GM03348 (cell line): ENCODE measurements around the gene POU2F1.

Source experiments
- DNase-seq: peaks from one replicate; pipeline ENCODE4 v3.0.0; 2012; ENCODE audit warnings: low spot score

POU2F1 gene

DNA sequence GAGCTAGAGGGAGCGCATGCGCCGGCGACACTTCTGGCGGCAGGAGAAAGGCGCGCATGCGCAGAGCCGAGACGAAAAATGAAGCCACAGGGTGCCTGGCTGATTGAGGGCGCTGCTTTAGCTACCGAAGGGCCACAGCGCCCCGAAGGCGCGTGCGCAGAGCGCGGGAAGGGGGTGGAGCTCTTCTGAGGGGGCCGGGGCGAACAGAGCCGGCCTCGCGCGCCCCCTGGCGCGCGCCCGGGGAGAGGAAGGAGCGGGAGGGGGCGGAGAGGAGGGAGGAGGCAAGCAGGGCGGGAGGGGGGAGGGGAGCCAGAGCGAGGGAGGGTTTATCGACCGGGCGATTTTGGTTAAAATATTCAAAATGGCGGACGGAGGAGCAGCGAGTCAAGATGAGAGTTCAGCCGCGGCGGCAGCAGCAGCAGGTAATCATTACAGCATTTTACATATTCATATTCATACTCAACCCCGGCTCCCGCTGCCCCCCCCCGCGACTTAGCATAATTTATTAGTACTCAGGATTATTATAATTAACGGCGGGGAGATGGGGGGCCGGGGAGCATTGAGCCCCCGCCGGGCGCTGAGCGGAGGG, at the start of gene POU2F1:
TSS of gene POU2F1 (plus strand) at position 350 of the 589 bp plus-strand sequence. CDS start at position 362, 12 bp downstream.
- peak; percentile 98 for DNase-seq

DNA sequence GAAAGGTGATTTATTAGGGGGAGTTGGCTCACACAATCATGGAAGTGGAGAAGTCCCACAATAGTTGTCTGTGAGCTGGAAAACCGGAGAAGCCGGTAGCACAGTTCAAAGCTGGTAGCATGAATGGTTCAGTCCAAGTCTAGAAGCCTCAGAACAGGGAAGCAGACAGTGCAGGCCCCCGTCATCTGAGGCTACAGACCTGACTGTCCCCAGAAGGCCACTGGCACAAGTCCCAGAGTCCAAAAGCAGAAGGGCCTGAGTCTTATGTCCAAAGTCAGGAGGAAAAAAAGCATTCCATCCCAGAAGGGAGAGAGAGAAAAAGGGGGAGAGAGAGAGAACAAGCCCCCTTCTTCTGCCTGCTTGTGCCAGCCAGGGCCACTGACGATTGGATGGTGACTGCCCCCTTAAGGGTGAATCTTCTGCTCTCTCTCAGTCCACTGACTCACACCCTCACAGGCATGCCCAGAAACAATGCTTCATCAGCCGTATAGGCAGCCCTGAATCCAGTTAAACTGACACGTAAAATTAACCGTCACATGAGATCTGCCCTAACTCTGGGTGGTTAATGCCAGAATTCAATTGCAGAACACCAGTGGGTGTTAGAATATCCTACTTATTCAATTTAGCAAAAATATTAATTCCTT, 49.3 kb upstream of the POU2F1 start:
- no peak for DNase-seq

DNA sequence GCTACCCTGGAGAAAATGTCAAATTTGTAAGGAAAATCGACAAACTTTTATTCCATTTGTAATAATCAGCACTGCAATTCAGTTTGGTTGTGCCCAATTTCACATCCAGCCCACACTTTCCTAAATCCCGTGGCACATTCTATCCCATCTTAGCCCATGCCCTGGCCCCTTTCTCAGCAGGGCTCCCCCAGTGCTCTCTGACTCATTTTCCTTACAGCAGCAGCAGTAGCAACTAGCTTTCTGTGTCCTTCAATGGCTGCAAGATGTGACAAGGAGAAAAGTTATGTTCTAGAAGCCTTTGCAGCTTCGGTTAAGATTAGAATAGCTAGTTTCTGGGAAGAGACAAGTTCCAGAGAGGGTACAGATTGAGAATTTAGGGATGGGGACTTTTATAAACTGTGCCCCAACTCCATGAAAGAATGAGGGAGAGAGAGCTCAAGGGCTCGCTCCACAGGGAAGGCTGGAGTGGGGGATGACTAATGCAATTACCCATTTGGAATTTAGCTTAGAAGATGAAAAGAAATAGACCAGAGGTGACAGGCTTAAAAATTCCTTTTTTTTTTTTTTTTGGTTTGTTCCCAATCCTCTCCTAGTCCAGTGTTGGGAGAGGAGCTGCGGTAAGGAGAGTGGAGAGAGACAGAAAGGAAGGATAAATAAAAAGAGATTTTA, 47.0 kb upstream of the POU2F1 start:
- no peak for DNase-seq

- DNase-seq = no peak
Measured at GRCh38 chr1:167175901-167176300, 44.8 kb upstream of the POU2F1 start.

- DNase-seq = no peak
Measured at GRCh38 chr1:167178831-167179230, 41.9 kb upstream of the POU2F1 start.

DNA sequence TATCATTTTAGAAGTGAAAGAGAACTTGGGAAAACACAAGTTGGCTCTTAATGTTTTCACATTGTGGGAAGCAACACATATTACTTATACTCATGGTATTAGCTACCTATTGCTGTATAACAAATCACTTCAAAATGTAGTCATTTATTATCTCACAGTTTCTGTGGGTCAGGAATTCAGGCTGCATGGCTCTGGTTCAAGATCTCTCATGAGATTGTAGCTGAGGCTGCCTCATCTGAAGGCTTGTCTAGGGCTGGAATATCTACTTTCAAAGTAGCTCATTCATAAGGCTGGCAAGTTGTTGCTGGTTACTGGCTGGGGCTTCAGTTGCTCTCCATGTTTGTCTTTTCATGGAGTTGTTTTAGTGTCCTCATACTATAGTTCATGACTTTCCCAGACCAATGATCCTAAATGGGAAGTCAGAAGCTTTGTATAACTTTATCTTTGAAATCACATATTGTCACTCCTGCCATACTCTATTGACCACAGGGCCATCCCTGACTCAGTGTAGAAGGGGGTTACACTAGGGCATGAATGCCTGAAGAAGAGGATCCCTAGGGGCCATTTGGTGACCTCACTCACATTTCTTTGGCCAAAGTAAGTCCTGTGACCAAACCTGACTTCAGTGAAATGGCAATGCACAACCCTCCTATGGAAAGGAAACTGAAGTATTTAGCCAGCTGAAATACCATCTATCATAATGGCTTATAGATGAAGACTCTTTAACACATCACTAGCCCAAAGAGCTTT, 37.9 kb upstream of the POU2F1 start:
- DNase-seq = no peak

GRCh38 chr1:167184081-167184480, 36.6 kb upstream of the POU2F1 start:
- no peak for DNase-seq

DNA sequence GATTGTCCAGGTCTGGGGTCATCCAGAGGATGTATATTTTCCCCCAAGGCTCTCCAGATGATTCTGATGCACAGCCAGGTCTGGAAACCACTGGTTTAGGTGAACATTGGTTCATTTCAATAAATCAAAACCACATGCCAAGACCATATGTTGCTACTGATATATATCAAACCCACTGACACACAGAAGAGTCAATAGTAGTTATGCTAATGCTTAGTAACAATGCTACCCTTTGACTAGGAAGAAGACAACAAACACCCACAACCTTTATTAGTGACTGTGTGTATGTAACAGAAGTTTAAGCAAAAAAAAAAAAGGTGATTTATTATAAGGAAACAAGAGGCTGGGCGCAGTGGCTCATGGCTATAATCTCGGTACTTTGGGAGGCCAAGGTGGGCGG, 35.6 kb upstream of the POU2F1 start:
- no peak for DNase-seq

DNA sequence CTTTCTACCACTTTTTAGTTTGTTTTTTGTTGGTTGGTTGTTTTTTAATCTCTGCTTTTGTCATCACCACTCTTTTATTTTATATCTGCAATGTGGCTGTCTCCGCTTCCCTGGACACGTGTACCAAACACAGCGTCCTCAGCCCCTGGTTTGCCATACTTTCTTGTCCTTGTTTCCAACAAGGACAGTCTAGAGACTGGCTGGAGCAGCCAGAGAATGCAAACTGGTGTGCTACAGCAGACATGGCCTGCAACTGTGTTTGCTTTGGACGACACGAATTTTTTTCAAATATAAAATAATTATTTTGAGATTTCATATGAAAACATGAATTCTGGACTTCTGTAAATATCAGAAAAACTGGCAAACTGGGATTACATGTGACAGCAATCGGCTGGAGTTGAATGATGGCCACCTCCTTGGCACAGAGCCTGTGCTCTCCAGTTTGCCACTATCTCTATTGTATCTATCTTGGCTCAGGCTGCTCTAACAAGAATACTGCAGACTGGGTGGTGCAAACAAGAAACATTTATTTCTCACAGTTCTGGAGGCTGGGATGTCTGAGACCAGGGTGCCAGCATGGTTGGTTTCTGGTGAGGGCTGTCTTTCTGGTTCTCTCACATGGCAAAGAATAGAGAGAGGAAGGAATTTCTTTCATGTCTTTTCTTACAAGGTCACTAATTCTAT, 34.6 kb upstream of the POU2F1 start:
- no peak for DNase-seq

- no peak for DNase-seq
Measured at GRCh38 chr1:167186771-167187170, 33.9 kb upstream of the POU2F1 start.

GRCh38 chr1:167190747-167191237, 29.9 kb upstream of the POU2F1 start:
- no peak for DNase-seq

- no peak for DNase-seq
Measured at GRCh38 chr1:167191958-167192357, 28.7 kb upstream of the POU2F1 start.

- DNase-seq = no peak
Measured at GRCh38 chr1:167194182-167194581, 26.5 kb upstream of the POU2F1 start.

- no peak for DNase-seq
Measured at GRCh38 chr1:167196166-167196565, 24.5 kb upstream of the POU2F1 start.

GRCh38 chr1:167197236-167197635, 23.4 kb upstream of the POU2F1 start:
- DNase-seq = no peak

GRCh38 chr1:167197692-167198091, 23.0 kb upstream of the POU2F1 start:
- DNase-seq = no peak

GRCh38 chr1:167198518-167199133, 22.1 kb upstream of the POU2F1 start:
- DNase-seq = no peak

DNA sequence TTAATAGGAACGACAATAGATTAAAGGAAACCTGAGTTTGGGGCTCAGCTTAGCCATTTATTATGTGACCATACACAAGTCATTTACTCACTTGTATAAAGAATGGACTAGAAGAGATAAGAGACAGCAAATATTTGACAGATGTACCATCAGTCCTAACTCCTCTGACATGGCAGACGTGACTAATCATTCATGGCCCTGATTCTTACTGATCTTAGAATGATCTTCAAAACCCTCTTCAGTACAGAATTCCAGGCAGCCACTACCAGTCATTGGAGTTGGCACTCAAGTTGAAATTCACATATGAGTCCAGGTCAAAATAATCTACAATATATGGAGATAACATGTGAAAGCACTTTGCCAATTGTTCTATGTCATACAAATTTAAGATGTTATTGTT, 21.0 kb upstream of the POU2F1 start:
- no peak for DNase-seq

- DNase-seq = no peak
Measured at GRCh38 chr1:167200272-167200671, 20.4 kb upstream of the POU2F1 start.

DNA sequence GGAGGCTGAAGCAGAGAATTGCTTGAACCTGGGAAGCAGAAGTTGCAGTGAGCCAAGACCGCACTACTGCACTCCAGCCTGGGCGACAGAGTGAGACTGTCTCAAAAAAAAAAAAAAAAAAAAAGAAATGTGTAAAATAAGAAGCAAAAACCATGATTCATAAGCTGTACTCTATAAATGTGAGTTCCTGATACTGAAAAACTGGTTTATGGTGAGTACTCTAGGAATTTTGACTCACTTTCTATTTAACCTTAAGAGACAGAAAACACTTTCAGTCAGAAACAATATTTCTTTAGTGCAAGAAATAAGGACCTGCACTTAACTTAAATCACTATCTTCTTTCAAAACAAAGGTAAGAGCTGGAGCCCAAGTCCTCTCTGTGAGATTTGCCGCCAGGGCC, 19.9 kb upstream of the POU2F1 start:
- DNase-seq = no peak

DNA sequence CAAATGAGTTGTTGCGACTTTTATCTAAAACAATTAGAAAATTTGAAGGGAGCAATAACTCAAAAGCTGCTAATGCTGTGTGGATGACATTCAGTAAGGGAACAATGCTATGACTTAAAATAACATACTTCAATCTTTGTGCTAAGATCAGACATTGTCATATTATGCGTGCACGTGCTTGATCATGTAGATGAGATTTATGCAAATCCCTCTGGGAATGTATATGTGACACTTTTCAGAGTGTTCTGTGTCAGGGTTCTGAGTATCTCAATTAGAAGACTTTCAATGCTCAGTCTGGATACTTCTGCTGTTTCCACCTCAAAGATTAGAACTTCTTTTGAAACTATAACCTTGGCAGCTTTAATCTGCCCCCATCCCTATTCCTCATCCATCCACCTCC, 18.6 kb upstream of the POU2F1 start:
- DNase-seq = no peak
